ENCODE results near the gene TMEM61.
A peak's percentile ranks its signal among the peaks of the same experiment; 100 is the strongest.
"Not testable (repeated sequence)": the region's sequence is repeated elsewhere in the genome, so short reads cannot be mapped to it uniquely, and the experiment has no call there.

Gene TMEM61

GRCh38 chr1:54950369-54951163 lies 29.9 kb upstream of the TMEM61 start:
- FAIRE-seq (peak; percentile 20), DNase-seq (ENCODE audit: insufficient read length, low spot score) (peak; percentile 41)
- no peak for TF ChIP-seq POLR2A (IDR thresholded peaks at IDR 0.05; ENCODE audit: low read depth, low read length)

- no peak for FAIRE-seq
- DNase-seq (ENCODE audit: insufficient read length, low spot score) = no peak
- TF ChIP-seq POLR2A (IDR thresholded peaks at IDR 0.05; ENCODE audit: low read depth, low read length) = no peak
Observed at GRCh38 chr1:54951810-54952226, 28.6 kb upstream of the TMEM61 start.

GRCh38 chr1:54952950-54953718 lies 27.3 kb upstream of the TMEM61 start:
- DNase-seq (ENCODE audit: insufficient read length, low spot score) (no peak), FAIRE-seq (peak; percentile 60)
- TF ChIP-seq POLR2A (IDR thresholded peaks at IDR 0.05; ENCODE audit: low read depth, low read length) = no peak

GRCh38 chr1:54953846-54954245 lies 26.6 kb upstream of the TMEM61 start:
- no peak for DNase-seq (ENCODE audit: insufficient read length, low spot score)

GRCh38 chr1:54955359-54955758 lies 25.1 kb upstream of the TMEM61 start:
- DNase-seq (ENCODE audit: insufficient read length, low spot score) = no peak
- TF ChIP-seq POLR2A (IDR thresholded peaks at IDR 0.05; ENCODE audit: low read depth, low read length) = no peak
- FAIRE-seq = peak; percentile 93

More at GRCh38 chr1:54953846-54954245, 26.6 kb upstream of the TMEM61 start:
- no peak for TF ChIP-seq POLR2A (IDR thresholded peaks at IDR 0.05; ENCODE audit: low read depth, low read length)
- no peak for FAIRE-seq

GRCh38 chr1:54956726-54957125 lies 23.7 kb upstream of the TMEM61 start:
- FAIRE-seq (no peak), DNase-seq (ENCODE audit: insufficient read length, low spot score) (no peak)
- TF ChIP-seq POLR2A (IDR thresholded peaks at IDR 0.05; ENCODE audit: low read depth, low read length) = no peak

- no peak for FAIRE-seq
- TF ChIP-seq POLR2A (IDR thresholded peaks at IDR 0.05; ENCODE audit: low read depth, low read length) = no peak
- no peak for DNase-seq (ENCODE audit: insufficient read length, low spot score)
Observed at GRCh38 chr1:54959241-54959640, 21.2 kb upstream of the TMEM61 start.

- DNase-seq (ENCODE audit: insufficient read length, low spot score) (no peak), FAIRE-seq (no peak)
- TF ChIP-seq POLR2A (IDR thresholded peaks at IDR 0.05; ENCODE audit: low read depth, low read length) = no peak
Observed at GRCh38 chr1:54962612-54963395, 17.6 kb upstream of the TMEM61 start.

- not testable (repeated sequence) for DNase-seq (ENCODE audit: insufficient read length, low spot score); FAIRE-seq
Observed at GRCh38 chr1:54963829-54964228, 16.6 kb upstream of the TMEM61 start.

- no peak for FAIRE-seq
- no peak for DNase-seq (ENCODE audit: insufficient read length, low spot score)
Observed at GRCh38 chr1:54965624-54966340, 14.6 kb upstream of the TMEM61 start.

GRCh38 chr1:54967372-54967771 lies 13.1 kb upstream of the TMEM61 start:
- TF ChIP-seq POLR2A (IDR thresholded peaks at IDR 0.05; ENCODE audit: low read depth, low read length) = no peak
- DNase-seq (ENCODE audit: insufficient read length, low spot score) (no peak), FAIRE-seq (no peak)

More at GRCh38 chr1:54965624-54966340, 14.6 kb upstream of the TMEM61 start:
- TF ChIP-seq POLR2A (IDR thresholded peaks at IDR 0.05; ENCODE audit: low read depth, low read length) = no peak

GRCh38 chr1:54968551-54968950 lies 11.9 kb upstream of the TMEM61 start:
- no peak for TF ChIP-seq POLR2A (IDR thresholded peaks at IDR 0.05; ENCODE audit: low read depth, low read length)
- no peak for FAIRE-seq
- no peak for DNase-seq (ENCODE audit: insufficient read length, low spot score)

GRCh38 chr1:54969879-54970278 lies 10.5 kb upstream of the TMEM61 start:
- no peak for TF ChIP-seq POLR2A (IDR thresholded peaks at IDR 0.05; ENCODE audit: low read depth, low read length)
- no peak for FAIRE-seq

More at GRCh38 chr1:54969879-54970278, 10.5 kb upstream of the TMEM61 start:
- DNase-seq (ENCODE audit: insufficient read length, low spot score) = no peak

Data from H54 (cell line).